Bronchial epithelial cell (primary cell): ENCODE measurements around the gene CMC1. TPM values are rescaled to one million over a fixed set of nuclear protein-coding genes. Genes with fewer than 3 reads are reported as not detected.

Experiments used
- DNase-seq: peaks from one replicate; pipeline ENCODE4 v3.0.0-alpha.2; 2010; ENCODE audit warnings: low read depth
- FAIRE-seq: peaks from 2 replicates; lab custom pipeline; 2011; peaks lifted over from hg19 to GRCh38; lab: Jason Lieb, UNC
- H3K27me3 ChIP-seq: 2 replicates; pipeline ENCODE4 v1.5.1; 2011; ENCODE audit warnings: low read length; ENCODE audit not compliant: control insufficient read depth, insufficient read depth
- H3K36me3 ChIP-seq: 2 replicates; pipeline ENCODE4 v1.5.1; 2011; ENCODE audit warnings: low read length; ENCODE audit not compliant: control insufficient read depth, insufficient read depth
- H3K4me3 ChIP-seq: 2 replicates; pipeline ENCODE4 v1.5.1; 2011; ENCODE audit warnings: mild to moderate bottlenecking, low read depth, low read length, control low read depth
- CTCF ChIP-seq: IDR thresholded peaks from 2 replicates; pipeline ENCODE4 v1.5.1; 2011; ENCODE audit warnings: mild to moderate bottlenecking, moderate library complexity, low read length, control low read depth, inconsistent platforms; ENCODE audit not compliant: insufficient read depth, severe bottlenecking
- total RNA-seq: library from RNA; depleted of rRNA; stranded (reverse); fragments of >200 nt; gene quantifications from 2 replicates; pipeline ENCODE4 v1.2.1, GENCODE V29; 2014

The CMC1 gene
- total RNA-seq, 1 donor from 2014 or later, result 2.4 TPM

- H3K4me3 ChIP-seq, result no peak overlapping the region
- DNase-seq (peak; percentile 49), FAIRE-seq (no peak)
- no peak for TF ChIP-seq CTCF
- H3K36me3 ChIP-seq, result peaks cover 7% of the 10 kb centered on the region
- H3K27me3 ChIP-seq, result no peaks in the 10 kb centered on the region
Observed at GRCh38 chr3:28322464-28322863, 81.0 kb downstream of the CMC1 start.

GRCh38 chr3:28326458-28326926 lies 85.1 kb downstream of the CMC1 start:
- DNase-seq (no peak), FAIRE-seq (no peak)
- H3K36me3 ChIP-seq, result peaks cover 8% of the 10 kb centered on the region
- H3K4me3 ChIP-seq, result no peak overlapping the region
- no peak for TF ChIP-seq CTCF
- no peaks in the 10 kb centered on the region for H3K27me3 ChIP-seq

- DNase-seq (peak; percentile 25), FAIRE-seq (no peak)
- H3K36me3 ChIP-seq, result peaks cover 10% of the 10 kb centered on the region
- TF ChIP-seq CTCF, result peak; percentile 16
- no peaks in the 10 kb centered on the region for H3K27me3 ChIP-seq
- H3K4me3 ChIP-seq, result no peak overlapping the region
Observed at GRCh38 chr3:28328188-28329151, 87.1 kb downstream of the CMC1 start.

- Histone ChIP-seq H3K36me3 (peaks cover 5% of the 10 kb centered on the region), H3K4me3 (no peak overlapping the region), H3K27me3 (no peaks in the 10 kb centered on the region)
- DNase-seq (no peak), FAIRE-seq (no peak)
- no peak for TF ChIP-seq CTCF
Observed at GRCh38 chr3:28334552-28334951, 93.1 kb downstream of the CMC1 start.

- DNase-seq (no peak), FAIRE-seq (no peak)
- Histone ChIP-seq H3K36me3 (peaks cover 5% of the 10 kb centered on the region), H3K4me3 (no peak overlapping the region), H3K27me3 (no peaks in the 10 kb centered on the region)
- no peak for TF ChIP-seq CTCF
Observed at GRCh38 chr3:28335246-28335645, 93.8 kb downstream of the CMC1 start.
